ENCODE measurements around the gene CHST13.

Gene CHST13

DNA sequence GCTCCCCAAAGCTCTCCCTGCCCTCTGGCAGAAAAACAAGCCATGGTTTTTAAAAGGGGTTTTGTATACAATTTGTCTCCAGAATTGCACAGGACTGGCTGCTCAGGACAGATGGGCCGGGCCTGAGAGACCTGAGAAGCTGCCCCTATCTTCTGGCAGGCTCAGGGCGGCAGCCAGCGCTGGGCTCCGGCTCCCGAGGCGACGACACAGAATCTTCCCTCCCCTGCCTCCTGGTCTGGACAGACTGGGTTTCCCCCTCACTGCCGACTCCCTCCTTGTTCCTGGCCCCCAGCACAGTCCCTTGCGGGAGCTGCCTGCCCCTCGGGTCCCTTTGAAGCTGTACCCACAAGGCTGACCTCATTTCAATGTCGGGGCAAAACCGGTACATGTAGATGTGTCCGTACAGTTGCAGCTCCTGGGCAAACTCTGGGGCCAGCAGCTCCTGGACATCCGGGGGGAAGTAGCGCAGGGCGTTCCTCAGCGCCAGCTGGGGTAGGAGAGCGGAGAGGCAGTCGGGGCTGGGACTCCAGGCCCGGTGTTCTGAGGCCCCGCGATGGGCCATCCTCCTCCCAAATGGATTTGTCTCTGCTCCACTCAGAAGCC, 13.5 kb upstream of the CHST13 start:
- DNase-seq = no peak

DNA sequence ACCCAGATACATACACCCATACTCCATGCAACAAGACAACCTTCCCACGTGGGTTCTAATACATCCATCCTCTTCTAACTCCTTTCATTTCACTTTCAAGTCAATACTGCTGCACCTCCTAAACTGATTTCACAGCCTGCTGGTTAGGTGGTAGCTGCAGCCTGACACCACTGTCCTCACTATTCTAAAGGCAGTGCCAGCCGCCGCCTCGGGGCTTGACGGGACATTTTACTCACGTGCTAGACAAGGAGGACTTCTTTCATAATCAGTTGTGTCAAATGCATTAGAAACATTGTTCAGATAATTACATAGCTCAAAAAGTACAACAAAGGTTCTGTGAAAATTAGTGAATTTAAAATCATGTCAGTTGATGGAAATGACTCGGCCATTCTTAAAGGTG, 12.7 kb upstream of the CHST13 start:
- DNase-seq = no peak

DNA sequence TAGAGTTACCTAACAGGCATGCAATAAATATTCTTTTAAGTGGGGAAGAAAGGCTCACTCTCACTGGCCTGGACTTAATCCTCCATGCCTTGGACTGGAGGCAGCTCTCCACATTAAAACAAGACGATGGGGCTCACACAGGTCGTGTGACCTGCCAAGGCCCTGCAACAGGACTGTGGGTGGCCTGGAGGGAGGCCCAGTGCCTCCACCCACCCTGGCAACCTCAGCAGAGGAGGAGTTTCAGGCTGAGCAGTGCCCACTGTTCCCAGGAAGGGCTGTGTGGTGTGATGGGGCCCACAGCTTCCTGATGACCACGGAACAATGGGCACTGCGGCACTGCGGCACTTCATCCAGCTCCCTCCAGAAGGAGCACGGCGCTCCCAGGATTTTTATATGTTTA, 11.9 kb upstream of the CHST13 start:
- DNase-seq = no peak

DNA sequence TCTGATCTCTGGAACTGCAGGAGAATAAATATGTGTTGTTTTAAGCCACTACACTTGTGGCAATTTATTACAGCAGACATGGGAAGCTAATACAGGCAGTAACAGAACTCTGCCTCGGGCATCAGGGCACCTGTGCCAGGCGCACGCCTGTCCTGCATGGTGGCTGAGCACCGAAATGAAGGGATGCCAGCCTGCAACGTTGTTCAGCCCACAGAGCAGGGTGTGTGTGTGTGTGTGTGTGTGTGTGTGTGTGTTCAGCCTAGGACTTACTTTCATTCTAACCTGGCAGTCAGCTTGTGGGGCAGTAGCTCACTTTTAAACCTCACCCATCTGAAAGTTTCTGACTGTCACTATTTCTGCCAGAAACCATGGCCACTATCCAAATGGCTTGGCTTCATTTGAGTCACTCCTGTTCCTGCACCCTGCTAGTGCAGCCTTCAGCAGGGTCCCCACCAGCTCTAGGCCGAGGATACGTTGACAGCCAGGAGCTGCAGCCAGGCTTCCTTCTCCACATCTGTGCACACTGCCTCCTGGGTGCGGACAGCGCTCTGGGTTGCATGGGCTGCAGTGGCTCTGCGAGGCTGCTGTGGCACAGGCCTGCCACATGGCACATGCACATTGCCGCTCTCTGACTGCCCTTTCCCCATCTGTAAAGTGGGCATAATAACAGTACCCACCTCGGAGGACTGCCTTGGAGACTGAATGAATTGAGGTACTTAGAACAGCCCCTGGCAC, 10.9 kb upstream of the CHST13 start:
- no peak for DNase-seq

DNA sequence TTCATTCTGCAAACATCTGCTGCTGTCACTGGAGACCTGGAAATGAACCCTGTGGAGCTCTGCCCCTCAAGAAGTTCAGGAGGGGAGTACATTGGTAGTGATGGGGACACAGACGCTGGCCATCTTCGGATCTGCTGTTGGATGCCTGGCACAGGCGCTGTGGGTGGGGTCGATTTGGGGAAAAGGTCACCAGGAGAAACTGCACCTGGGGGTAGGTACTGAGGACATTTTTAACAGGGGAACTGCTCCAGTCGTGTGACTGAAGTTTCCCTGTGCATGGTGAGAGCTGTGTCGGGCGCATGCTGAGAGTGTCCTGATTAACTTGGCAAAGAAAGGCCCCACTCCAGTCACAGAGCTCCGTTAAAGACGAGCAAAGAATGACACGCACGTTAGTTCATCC, 9.8 kb upstream of the CHST13 start:
- DNase-seq = no peak

DNA sequence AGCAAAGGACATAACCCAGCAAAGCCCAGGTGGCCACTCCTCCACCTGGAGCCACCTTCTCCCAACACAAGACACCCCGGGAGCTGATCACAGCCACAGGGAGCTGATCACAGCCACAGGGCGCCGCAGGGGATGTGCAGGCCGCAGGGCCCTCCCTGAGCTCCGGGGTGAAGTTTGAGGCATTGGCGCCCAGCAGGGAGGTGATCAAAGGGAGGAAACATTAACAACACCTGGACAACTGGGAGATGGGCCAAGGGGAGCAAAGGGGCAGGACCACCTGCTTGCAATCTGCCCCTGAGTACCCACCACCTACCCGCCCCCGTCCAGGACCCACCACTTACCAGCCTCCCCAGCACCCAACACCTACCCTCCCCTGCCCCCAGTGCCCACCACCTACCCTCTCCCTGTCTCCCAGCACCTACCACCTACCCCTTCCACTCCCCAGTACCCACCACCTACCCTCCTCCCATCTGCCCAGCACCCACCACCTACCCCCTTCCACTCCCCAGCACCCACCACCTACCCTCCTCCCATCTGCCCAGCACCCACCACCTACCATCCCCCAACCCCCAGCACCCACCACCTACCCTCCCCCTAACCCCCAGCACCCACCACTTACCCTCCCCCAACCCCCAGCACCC, 8.8 kb upstream of the CHST13 start:
- DNase-seq = no peak

DNA sequence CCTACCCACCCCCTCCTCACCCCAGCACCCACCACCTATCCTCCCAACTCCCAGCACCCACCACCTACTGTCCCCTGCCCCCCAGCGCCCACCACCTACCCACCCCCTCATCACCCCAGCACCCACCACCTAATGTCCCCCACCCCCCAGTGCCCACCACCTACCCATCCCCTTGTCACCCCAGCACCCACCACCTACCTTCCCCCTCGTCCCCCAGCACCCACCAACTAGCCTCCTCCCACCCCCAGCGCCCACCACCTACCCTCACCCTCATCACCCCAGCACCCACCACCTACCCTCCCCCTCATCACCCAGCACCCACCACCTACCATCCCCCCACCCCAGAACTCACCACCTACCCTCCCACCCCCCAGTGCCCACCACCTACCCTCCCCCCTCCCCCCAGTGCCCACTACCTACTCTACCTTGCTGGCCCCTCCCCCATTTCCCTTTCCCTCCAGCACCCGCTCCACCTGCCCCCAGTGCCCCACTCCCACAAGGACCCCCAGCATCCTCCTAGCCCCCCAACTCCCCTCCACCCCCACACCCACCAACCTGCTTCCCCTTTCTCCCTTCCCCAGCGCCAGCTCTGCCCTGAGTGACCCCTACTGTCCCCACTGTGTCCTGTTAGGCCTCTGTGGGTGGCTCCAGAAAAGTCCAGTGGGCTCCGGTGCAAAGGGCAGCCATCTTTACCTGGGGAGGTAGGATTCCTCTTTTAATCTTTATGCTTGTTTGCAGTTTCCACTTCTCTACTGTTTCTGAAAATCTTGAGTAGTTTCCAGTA, 7.6 kb upstream of the CHST13 start:
- no peak for DNase-seq

DNA sequence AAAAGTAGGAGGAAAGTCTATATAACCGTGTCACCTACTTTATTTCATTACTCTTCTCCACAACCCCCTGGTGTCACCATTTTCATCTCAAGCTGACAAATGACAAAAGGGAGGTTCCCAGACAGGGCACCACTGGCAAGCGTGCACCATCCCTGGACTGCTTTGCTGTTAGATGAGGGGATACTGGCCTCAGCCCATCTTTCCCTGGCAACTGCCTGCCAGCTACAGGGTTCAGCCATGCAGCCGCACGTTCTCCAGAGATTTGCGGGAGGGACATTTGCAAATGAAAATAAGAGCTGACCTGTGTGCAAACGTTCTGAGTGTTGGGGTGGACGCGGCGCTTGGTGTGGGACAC, 7.0 kb upstream of the CHST13 start:
- DNase-seq = no peak

DNA sequence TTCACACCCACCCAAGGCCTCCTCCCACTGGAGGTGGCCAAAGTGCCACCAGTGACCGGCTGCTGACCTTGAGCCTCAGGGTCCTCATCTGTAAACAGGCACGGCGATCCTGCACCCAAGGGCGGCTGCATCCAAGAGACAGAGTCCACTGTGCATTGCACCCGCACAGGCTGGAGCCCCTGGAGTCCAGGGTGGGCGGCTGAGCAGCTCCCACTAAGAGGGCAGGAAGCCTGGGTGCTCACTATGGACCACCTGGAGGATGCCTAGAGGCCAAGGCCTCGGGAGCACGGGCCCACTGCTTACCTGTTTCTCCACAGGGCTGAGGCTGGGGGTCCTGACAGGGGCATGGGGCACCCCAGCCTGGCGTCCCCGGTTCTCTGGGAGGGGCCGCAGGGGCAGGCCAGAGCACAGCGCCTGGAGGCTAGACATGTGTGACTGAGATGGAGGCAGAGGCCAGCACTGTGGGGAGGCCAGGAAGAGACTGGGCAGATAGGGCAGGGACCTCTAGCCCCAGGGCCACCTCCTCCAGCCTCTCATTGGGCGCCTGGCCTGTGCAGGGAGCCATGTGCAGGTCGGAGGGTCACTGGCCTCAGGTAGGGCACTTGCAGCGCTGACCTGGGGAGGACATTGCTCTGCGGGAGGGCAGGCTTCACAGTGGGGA, 6.5 kb upstream of the CHST13 start, which contains the start of gene UROC1:
UROC1 (minus strand) TSS at position 483 of the 661 bp plus-strand sequence; CDS start at position 429, 54 bp downstream.
- DNase-seq = no peak

DNA sequence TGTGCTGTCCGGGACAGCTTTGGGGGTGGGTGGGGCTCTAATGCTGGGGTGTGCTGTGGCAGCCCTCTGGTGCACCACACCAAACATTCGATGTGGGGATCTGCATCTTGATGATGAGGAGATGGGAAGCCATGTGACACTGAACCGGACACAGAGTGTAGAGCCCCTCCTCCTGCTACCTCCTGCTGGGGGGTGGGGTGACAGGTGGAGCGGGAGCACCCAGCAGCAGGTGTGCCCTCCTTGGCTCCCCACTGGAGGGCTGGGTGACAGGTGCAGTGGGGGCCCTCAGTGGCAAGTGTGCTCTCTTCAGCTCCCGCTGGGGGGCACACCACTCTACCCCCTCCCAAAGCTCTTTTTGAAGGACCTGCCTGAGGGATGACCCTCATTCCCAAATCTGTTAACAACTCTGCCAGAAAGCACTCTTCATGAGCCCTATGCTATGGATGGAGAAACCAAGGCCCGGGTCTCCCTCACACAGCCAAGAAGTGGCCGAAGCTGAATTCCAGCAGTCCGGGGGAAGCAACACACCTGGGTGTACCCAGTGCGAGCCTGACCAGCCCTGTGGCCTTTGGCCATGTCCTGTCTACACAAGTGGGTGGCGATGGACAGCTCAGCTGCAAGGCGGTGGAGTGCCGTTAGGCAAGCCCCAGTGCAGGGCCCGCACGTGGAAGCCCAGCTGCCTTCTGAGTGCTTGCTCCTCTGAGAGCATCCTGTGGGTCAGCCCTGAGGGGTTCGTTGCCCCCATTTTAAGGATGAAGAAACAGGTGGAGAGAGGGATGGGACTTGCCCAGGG, 5.8 kb upstream of the CHST13 start:
- DNase-seq = no peak

DNA sequence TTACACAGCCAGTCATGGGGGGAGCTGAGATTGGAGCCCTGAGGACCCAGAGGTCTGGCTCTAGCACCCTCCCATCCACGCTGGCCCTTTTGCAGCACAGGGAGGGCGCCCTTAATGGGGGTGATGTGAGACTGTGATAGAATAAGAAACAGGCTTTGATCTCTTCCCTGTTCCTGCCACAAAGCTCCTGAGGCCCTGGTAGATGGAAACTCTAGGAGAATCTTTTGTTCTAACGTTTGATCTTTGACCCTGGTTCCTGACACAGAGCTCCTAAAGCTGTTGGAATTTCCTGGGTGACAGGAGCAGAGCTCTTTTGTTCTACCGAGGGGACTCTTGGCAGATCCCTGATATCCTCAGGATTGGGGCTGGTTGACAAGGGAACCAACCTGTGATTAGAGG, 5.2 kb upstream of the CHST13 start:
- no peak for DNase-seq

DNA sequence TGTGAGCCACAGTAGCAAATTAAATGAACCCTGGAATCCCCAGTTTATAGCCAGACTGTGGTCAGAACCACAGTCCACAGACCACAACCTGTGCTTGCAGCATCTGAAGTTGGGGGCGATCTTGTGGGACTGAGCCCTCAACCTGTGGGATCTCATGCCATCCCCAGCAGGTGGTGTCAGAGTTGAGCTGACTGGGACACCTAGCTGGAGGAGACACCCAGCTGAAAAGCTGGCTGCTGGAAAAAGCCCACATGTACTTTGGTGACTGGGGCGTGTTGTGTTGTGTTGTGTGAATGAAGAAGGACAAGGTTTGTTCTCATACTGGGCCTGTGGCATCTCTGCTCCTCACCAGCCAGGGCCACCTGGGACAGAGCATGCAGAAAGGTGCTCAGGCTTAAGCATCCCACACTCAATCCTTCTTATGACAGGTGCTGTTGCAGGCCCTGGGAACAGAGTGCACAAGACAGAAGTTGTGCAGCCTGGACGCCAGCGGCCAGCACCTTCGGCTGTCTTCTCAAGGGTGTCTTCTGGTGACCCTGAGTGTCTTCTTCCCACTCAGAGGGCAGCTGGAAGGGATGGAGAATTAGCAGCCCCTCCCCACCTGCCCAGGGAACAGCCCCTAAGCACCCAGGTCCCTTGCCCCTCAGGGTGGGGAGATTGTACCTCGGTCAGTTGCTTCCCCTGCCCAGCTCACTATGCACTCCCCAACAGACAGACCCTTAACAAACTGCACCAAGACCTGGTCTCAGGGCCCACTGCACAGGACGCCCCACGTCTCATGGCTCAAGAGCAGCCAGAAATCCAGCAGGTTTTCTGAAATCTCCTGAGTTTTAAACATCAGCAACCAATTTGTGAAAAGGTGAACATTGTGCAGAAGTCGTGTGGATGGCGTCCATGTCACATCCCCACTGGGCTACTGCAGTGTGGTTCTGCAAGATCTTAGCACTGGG, 4.2 kb upstream of the CHST13 start:
- DNase-seq = no peak

DNA sequence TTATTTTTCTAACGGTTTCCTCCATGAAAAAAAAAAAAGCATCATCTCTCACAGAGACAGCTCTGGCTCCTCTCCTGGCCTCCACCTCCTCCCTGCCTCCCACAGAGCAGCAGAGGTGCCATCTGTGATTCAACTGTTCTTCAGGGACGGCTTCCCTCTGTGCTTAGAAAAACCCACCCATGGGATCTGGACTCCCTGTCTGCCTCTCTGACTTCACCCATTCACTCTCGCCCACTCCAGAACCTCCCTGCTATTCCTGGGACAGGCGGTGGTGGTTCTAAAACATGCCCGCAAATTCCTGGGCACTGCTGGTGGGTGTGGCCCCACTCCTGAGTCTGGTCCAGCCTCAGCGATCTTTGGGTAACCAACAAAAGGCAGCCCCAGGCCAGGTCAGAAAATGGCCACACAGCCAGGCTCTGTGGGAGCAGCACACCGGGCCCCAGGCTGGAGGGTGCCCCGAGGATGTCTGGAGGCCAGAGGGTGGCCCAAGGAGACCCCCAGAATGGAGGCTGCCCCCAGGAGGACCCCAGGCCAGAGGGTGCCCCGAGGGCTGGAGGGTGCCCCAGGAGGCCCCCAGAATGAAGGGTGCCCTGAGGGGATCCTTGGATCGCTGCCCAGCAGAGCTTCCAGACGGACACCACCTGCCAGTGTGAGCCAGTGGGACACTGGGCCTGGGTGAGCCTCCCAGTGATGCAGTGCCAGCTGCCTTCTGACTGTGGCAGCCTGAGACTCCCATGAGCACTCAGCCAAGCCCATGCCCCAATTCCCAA, 2.6 kb upstream of the CHST13 start:
- DNase-seq = no peak

DNA sequence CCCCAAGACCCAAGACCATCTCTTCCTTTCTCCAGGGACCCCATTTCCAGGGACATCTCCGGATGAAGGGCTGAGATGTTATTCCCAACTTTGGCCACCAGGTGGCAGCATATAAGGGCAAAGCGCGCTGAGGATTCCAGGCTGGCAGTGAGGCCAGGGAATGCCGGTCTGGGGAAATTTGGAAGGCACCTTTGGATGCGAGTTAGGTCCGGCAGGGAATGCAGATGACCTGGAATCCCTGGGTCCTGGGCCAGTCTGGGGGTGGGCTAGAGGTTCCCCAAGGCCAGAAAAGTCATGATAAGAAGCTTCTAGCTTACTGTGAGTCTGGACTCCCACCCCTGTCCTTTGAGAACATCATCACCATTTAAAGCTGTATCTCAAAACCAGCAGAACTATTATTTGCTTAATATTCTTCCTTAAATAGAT, 1.6 kb upstream of the CHST13 start:
- DNase-seq = no peak

DNA sequence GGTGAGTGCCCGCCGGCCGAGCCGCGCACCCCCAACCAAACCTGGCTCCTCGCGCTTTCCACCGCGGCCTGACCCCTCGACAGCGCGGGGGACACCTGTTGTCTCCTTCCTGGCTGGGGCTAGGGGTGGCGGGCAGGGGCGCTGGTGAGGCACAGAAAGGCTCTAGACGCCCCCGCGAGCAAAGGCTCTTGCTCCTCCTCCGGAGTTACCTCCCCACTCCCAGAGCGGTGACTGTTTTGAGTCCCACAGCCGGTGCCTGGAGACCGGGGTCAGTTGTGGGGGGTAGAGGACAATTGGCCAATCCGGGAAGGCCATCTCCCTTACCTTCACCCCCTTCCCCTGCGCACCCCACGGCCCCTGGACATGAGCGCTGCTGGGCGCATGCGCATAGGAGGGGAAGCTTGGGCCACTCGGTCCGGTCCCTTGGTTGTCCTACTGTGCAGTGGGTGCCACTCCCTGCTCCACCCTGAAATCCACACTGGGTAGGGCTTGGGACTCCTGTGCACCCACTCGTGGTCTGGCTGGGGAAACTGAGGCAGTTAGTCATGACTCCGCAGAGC, 554 bp downstream of the CHST13 start:
- no peak for DNase-seq

DNA sequence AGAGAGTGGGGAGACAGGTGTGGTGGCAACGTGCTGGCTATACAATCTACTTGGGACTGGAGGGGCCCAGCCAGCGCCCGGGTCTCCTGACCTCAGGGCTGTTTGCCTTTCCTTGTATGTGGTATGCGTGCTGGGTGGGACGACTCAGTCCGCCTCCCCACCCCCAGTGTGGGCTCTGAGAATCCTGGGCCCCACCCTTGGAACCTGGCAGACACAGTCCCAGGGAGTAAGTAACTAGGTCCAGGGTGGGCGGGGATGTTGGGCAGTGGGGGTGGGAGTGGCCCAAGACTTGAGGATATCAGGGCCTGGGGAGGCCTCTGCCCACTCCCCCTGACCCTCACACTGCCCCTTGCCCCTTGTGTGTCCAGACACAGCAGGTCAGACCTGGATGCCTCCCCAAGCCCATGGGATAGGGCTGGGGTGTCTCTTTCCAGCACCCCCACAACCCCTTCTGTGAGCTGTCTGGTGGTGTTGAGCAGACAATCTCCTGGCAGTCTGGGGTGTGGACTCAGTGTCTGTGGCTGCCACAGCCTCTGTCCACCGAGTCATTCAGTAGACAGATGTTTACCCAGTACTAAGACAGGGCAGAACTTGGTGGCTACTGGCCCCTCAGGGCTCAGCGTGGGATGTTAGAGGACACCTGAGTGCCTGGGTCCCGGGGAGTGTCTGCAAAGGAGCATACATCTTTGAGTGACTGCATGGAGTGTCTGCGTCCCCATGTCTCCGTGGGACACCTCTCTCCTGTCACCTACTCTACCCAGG, 1.3 kb downstream of the CHST13 start:
- no peak for DNase-seq

DNA sequence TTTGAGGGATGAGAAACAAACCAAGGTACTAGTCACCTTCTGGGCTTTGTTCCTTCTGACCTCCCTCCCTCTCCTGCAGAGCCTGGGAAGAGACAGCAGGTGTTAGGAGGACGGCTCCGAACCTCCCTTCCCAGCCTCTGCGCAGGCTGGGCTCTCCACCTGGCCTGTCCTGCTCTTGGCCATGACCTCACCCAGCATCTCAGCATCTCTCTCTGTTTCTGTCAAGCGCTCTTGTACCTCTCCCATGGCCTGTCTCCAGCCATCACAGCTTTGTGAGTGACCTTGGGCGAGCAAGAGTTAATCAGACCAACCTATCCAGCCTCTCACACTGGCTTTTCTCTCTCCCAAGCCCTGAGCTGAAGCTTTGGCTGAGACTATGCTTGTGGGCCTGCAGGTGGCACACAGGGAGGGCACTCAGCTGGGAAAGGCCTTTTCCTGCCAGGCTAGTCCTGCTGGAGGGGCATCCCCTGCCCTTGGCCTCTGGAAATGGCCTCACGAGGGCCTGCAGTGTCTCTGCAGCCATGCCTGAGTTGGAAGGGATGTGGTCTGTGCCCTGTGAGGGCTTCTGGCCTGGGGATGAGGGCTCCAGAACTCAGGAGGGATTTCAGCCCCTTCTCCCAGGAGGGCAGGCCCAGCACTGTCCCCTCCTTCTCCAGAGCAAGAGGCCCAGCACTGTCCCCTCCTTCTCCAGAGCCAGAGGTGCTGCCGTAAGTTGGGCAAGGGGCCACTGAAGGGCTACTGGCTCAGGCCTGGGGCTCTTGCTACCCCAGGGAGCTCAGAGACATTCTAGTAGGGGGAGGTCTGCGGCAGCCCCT, 2.1 kb downstream of the CHST13 start:
- DNase-seq = no peak

DNA sequence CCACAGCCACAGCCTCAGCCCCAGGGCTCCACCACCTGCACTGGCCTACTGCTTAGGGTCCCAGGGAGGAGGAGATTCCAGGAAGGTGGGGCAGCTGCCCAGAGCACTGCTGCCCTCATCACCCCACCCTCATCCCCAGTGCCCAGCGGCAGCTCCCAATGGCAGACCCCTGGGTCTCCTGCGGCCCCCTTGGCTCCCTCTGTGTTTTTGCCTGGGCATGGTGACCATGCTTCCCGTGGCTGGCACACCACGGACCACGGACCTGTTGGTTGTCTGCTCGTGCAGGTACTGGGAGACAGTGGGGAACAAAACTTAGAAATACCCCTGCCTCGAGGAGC, 2.7 kb downstream of the CHST13 start:
- no peak for DNase-seq

Measured in DMS 273 treated with DMSO at 0.1 percent for 48 hours (cell line).